Adrenal gland (tissue), 12 donors: ENCODE measurements around the gene IL11. TPM values are rescaled to one million over a fixed set of nuclear protein-coding genes. Genes with fewer than 3 reads are reported as not detected.
"Not testable (repeated sequence)": the region's sequence is repeated elsewhere in the genome, so short reads cannot be mapped to it uniquely, and the experiment has no call there.

Source experiments
- DNase-seq, 7 donors: peaks; one replicate each; pipeline ENCODE4 v3.0.0-alpha.2; 2019 to 2020
- H3K27ac ChIP-seq, 5 donors: fragments of 200-600 bp; sonication (generic) in 4 of 5; 1 replicate in 3 of 5; 2 replicates in 2 of 5; pipeline versions ENCODE4 v1.5.1 to v1.8.0; 2016 to 2020; ENCODE audit warnings: mild to moderate bottlenecking in 1 of 5
- H3K27me3 ChIP-seq: fragments of 200-600 bp; 2 replicates; pipeline ENCODE4 v1.8.0; 2021
- H3K36me3 ChIP-seq, 2 donors: fragments of 200-600 bp; replicated peaks in 1 of 2; 1 replicate in 1 of 2; 2 replicates in 1 of 2; pipeline versions ENCODE4 v1.5.1 to v1.8.0; 2018 to 2022
- H3K4me1 ChIP-seq, 2 donors: fragments of 200-600 bp; replicated peaks in 1 of 2; 1 replicate in 1 of 2; 2 replicates in 1 of 2; pipeline versions ENCODE4 v1.5.1 to v1.8.0; 2018 to 2021
- H3K4me3 ChIP-seq, 4 donors: fragments of 200-600 bp; sonication (generic) in 3 of 4; one replicate each; pipeline ENCODE4 v1.5.1; 2016 to 2018
- H3K9me3 ChIP-seq, 3 donors: fragments of 200-600 bp; sonication (generic) in 1 of 3; replicated peaks in 1 of 3; 1 replicate in 2 of 3; 2 replicates in 1 of 3; pipeline versions ENCODE4 v1.5.1 to v1.8.0; 2016 to 2021
- POLR2A ChIP-seq, 2 donors: fragments of 450-650 bp; IDR thresholded peaks; one replicate each; pipeline ENCODE4 v1.6.1; 2017; ENCODE audit warnings: antibody characterized with exemption in 2 of 2, mild to moderate bottlenecking in 2 of 2, moderate library complexity in 1 of 2
- WGBS, 4 donors: extraction: QIAGEN DNeasy Blood & Tissue Kit in 2 of 4; methylation state at CpG; one replicate each; pipeline versions ENCODE4 v1.1.5 to v1.1.7; 2013 to 2017; 5-methylcytosine and 5-hydroxymethylcytosine counted together
- intact Hi-C, 2 donors: fragments of 100-400 bp; cut with DNase I; formaldehyde crosslinking; loops; one replicate each; pipeline versions ENCODE4 v1.14.1 to v1.15.0; 2022 to 2023
- polyA plus RNA-seq, 3 donors: library from polyadenylated mRNA; stranded (reverse); fragments of 200-250 nt in 2 of 3; fragments of 350-450 nt in 1 of 3; fragmentation: Illumina TruSeq in 1 of 3; extraction: RNeasy Lipid Tissue Mini Kit (QIAGEN cat#74804) in 1 of 3; gene quantifications; one replicate each; pipeline ENCODE4 v1.2.3, GENCODE V29; 2013 to 2014
- total RNA-seq, 9 donors: library from RNA; depleted of rRNA in 4 of 9; stranded (reverse); fragments of >200 nt in 4 of 9; fragments of 120-200 nt in 1 of 9; fragmentation: NEBNext Ultra II Directional in 1 of 9; extraction: Animal tissue kit (Norgen Biotek cat#: 25700) in 1 of 9; gene quantifications; one replicate each; pipeline versions ENCODE4 v1.1.0 to v1.2.4, GENCODE V29; 2013 to 2023
- TF ChIP-seq, protein P1 (sequence below), 6 experiments: fragments of 450-650 bp in 4 of 6; fragments of 200-600 bp in 2 of 6; sonication (generic) in 1 of 6; IDR thresholded peaks; 1 replicate in 5 of 6; 2 replicates in 1 of 6; pipeline versions ENCODE4 v1.5.1 to v1.8.0; 2016 to 2021; ENCODE audit warnings: antibody characterized with exemption in 6 of 6, mild to moderate bottlenecking in 2 of 6, moderate library complexity in 1 of 6
- donor health status: healthy with polysubstance abuse.
- donor health status: Bipolar disorder and iron deficiency.
- donor health status: DM: yes; HTN: yes; CAD: no.
- donor health status: DM: no; HTN: no; CAD: no.
- donor health status: DM: no; HTN: no; CAD: no.
- donor health status: DM: yes; HTN: yes; CAD: no.

The IL11 gene
- total and polyA plus RNA-seq, 12 donors: 0.17 to 1.1 (median 0.26) TPM; not detected in 8

DNA sequence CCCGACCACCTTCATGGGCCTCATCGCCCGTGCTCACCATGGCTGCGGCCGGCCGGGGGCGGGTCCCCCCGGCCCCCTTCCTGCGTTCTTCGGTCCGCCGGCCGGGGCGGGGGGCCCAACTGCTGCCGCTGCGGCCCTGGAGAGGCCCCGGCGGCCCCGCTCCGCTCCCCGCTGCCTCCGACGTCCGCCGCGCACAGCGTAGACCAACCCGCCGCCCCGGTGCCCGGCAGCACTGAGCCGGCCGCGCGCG is 37.2 kb upstream of the IL11 start, which contains the start of gene UBE2S:
UBE2S (minus strand) TSS at position 239 of the 250 bp plus-strand sequence; CDS start at position 40, 199 bp downstream.
- TF ChIP-seq POLR2A (IDR thresholded peaks at IDR 0.05): peak; percentile 92 to 97
- Histone ChIP-seq H3K4me1 (peaks cover 6 to 24% of the 10 kb centered on the region in 2 donors), H3K27ac (peak within 1 kb of the TSS; percentile 89 to 100 (median 96)), H3K36me3 (peaks cover 0 to 24% of the 10 kb centered on the region in 2 donors), H3K4me3 (peak within 1 kb of the TSS in 3 of 4 donors; percentile 49 to 90 (median 71))
- intact Hi-C loops, H3K9me3 ChIP-seq, H3K27me3 ChIP-seq: not testable (repeated sequence)
- DNase-seq: peak in 1 of 7 donors; percentile 51
- 2 to 3% (median 2%) methylated on average over 15 to 36 of the region's 36 CpGs; no CpG with 5 or more reads in 1 of the 4 donors for WGBS, 4 donors

DNA sequence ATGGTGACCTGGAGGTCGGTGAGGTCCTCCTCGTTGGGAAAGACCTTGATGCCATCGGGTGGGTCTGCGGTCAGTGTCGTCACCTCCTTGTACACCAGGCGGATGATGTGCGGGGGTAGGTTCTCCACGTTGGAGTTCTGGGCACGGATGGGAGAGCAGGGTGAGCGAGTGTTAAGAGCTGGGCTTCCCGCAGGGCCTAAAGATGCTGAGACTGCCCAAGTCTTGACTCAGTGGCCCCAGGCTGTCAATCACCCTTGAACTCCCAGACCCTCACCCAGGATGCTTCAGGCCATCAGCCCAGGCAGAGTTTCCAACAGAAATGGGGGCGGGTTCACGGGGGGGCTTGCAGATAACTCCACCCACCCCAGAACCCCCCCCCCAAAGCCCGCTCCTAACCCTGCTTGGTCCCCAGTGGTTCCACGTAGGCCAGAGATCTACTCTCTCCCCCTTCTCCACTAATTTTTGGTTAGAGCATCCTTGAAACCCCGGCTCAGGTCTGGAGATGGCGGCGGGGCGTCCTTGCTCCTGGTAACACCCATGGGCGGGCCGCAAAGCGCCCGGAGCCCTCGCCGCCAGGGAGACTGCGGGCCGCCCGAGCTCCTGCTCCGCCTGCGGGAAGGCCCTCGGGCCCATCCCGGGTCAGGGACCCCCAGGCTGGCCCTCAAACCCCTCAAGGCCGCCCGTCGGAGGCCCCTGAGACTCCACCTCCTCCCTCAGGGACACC is 36.7 kb upstream of the IL11 start:
- Histone ChIP-seq H3K9me3 (no peaks in the 10 kb centered on the region), H3K36me3 (peaks cover 0 to 29% of the 10 kb centered on the region in 2 donors), H3K4me1 (peaks cover 6 to 24% of the 10 kb centered on the region in 2 donors), H3K4me3 (peak overlapping the region in 3 of 4 donors; percentile 49 to 90 (median 71)), H3K27me3 (no peaks in the 10 kb centered on the region), H3K27ac (peak overlapping the region; percentile 89 to 100 (median 96))
- WGBS, 4 donors: 9 to 49% (median 14%) methylated on average over 6 to 35 of the region's 35 CpGs
- intact Hi-C loops: no loop called here
- peak in 5 of 7 donors; percentile 37 to 58 (median 49) for DNase-seq
- TF ChIP-seq POLR2A (IDR thresholded peaks at IDR 0.05): no peak
- TF ChIP-seq, protein P1, sequence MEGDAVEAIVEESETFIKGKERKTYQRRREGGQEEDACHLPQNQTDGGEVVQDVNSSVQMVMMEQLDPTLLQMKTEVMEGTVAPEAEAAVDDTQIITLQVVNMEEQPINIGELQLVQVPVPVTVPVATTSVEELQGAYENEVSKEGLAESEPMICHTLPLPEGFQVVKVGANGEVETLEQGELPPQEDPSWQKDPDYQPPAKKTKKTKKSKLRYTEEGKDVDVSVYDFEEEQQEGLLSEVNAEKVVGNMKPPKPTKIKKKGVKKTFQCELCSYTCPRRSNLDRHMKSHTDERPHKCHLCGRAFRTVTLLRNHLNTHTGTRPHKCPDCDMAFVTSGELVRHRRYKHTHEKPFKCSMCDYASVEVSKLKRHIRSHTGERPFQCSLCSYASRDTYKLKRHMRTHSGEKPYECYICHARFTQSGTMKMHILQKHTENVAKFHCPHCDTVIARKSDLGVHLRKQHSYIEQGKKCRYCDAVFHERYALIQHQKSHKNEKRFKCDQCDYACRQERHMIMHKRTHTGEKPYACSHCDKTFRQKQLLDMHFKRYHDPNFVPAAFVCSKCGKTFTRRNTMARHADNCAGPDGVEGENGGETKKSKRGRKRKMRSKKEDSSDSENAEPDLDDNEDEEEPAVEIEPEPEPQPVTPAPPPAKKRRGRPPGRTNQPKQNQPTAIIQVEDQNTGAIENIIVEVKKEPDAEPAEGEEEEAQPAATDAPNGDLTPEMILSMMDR (IDR thresholded peaks at IDR 0.05): no peak

DNA sequence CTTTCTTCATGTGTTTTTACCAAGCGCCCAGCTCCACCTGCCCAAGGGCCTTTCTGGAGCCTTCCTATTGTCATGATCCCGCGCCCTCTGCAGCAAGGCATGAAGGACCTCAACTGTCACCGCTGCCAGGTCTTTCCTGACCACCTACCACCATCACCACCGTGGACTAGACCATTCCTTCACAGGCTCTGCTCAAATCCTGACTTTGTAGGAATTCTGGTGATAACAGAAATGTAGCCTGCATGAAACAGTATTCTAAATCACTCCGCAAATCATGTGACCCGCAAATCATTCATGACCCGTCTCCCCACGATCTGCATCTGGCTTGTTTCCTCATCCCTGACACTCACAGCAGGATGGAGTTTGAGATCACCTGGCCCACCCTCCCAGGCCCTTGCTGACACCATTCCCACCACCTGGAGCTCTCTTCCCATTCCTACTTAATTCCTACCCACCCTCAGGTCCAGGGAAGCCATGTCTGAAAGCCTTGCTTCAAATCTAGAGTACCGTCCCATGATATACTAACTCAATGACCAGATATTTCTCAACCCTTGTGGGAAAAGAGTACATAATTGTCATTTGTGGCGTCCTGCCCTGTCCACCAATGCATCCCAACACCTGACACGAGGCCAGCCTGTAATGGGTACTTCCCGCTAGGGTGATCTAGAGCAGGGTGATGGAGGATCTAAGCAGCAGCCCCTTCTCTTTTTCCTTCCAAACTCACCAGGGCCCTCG is 36.0 kb upstream of the IL11 start:
- peaks cover 6 to 24% of the 10 kb centered on the region in 2 donors for H3K4me1 ChIP-seq
- intact Hi-C loops: no loop called here
- WGBS, 4 donors: 79 to 89% (median 83%) methylated on average over 11 to 14 of the region's 14 CpGs
- TF ChIP-seq, protein P1 (IDR thresholded peaks at IDR 0.05): no peak
- TF ChIP-seq POLR2A (IDR thresholded peaks at IDR 0.05): no peak
- peak overlapping the region in 1 of 4 donors; percentile 90 for H3K4me3 ChIP-seq
- no peak for DNase-seq
- no peaks in the 10 kb centered on the region for H3K9me3 ChIP-seq
- peaks cover 0 to 35% of the 10 kb centered on the region in 2 donors for H3K36me3 ChIP-seq
- no peaks in the 10 kb centered on the region for H3K27me3 ChIP-seq
- peak overlapping the region in 1 of 5 donors; percentile 99 for H3K27ac ChIP-seq

DNA sequence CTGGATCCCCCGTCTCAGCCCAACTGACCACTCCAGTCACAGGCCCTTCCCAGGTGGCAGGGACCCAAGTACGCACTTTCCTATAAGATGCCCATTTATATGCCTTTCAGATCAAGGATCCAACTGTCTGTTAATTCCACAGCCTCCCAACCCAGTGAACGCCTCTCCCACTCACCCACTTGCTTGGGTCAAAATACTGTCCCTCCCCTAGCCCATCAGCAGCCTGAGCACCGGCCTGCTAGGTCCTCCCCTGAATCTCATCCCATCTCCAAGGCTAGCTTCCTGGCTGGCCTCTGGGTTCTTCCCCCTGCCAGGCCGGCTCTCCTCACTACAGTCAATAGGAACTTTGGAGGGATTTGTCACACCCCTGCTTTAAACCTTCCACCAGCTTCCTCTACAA is 35.4 kb upstream of the IL11 start:
- Histone ChIP-seq H3K9me3 (no peaks in the 10 kb centered on the region), H3K4me1 (peaks cover 6 to 24% of the 10 kb centered on the region in 2 donors), H3K36me3 (peaks cover 0 to 40% of the 10 kb centered on the region in 2 donors), H3K27me3 (no peaks in the 10 kb centered on the region), H3K27ac (no peak overlapping the region), H3K4me3 (no peak overlapping the region)
- WGBS, 4 donors: 80 to 91% (median 86%) methylated on average over 5 of the region's 5 CpGs
- intact Hi-C loops: no loop called here
- no peak for TF ChIP-seq POLR2A (IDR thresholded peaks at IDR 0.05)
- TF ChIP-seq, protein P1 (IDR thresholded peaks at IDR 0.05): no peak
- no peak for DNase-seq
